Kidney epithelial cell (primary cell): Measurements from ENCODE around the gene IFNGR1. TPM values are rescaled to one million over a fixed set of nuclear protein-coding genes. Genes with fewer than 3 reads are reported as not detected.

Source experiments
- DNase-seq: peaks from one replicate; pipeline ENCODE4 v3.0.0-alpha.2; 2010; ENCODE audit warnings: low read depth
- H3K27me3 ChIP-seq: 2 replicates; pipeline ENCODE4 v1.6.0; 2011; ENCODE audit warnings: low read length; ENCODE audit not compliant: control insufficient read depth, insufficient read depth
- H3K36me3 ChIP-seq: 2 replicates; pipeline ENCODE4 v1.5.1; 2011; ENCODE audit warnings: low read length; ENCODE audit not compliant: control insufficient read depth, insufficient read depth
- H3K4me3 ChIP-seq: 2 replicates; pipeline ENCODE4 v1.5.1; 2011; ENCODE audit warnings: low read depth, mild to moderate bottlenecking, control low read depth, low read length
- total RNA-seq: library from RNA; depleted of rRNA; stranded (reverse); fragments of >200 nt; gene quantifications from 2 replicates; pipeline ENCODE4 v1.2.3, GENCODE V29; 2015
- TF ChIP-seq, protein P1 (sequence below): IDR thresholded peaks from 2 replicates; pipeline ENCODE4 v1.5.1; 2011; ENCODE audit warnings: mild to moderate bottlenecking, moderate library complexity, low read length, control low read depth, inconsistent platforms; ENCODE audit not compliant: insufficient read depth, poor library complexity, severe bottlenecking

IFNGR1 gene
- total RNA-seq, 1 donor from 2014 or later, result 55.6 TPM

DNA sequence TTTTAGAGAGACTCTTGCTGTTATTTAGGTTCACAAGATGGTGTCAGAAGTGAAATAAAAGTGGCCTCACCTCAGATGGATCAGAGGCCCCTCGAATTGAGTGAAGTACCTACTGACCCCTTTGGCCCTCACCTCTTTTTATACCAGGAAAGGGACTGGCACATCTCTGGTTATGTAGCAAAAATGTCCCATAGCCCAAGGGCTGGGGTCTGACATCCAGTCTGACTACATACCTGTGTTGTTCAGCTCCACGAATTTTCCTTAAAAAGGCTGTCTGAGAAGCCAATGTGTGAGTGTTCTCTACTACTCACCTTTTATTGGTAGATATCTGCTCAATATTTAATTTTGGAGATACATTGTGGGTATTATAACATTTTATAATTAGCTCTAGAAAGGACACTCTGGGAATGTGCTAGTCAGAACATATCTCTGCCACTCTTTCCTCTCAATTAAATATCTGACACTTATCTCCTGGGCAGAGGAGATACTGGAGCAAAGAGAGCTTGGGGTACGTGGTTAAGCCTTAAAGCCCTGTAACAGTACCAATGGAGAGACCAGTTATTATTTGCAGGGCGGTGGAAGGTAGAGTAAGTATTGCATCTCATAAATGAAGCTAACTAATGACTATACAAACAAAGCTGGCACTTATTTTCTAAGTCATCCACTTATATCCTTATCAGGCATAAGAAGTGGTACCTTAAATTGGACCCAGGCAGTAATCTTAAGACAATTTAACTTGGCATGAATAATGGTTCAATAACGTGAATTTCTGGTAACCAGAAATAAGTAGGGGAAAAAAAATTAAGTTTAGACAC lies 25.7 kb downstream of the IFNGR1 start:
- Histone ChIP-seq H3K36me3 (no peaks in the 10 kb centered on the region), H3K27me3 (no peaks in the 10 kb centered on the region), H3K4me3 (no peak overlapping the region)
- TF ChIP-seq, protein P1, sequence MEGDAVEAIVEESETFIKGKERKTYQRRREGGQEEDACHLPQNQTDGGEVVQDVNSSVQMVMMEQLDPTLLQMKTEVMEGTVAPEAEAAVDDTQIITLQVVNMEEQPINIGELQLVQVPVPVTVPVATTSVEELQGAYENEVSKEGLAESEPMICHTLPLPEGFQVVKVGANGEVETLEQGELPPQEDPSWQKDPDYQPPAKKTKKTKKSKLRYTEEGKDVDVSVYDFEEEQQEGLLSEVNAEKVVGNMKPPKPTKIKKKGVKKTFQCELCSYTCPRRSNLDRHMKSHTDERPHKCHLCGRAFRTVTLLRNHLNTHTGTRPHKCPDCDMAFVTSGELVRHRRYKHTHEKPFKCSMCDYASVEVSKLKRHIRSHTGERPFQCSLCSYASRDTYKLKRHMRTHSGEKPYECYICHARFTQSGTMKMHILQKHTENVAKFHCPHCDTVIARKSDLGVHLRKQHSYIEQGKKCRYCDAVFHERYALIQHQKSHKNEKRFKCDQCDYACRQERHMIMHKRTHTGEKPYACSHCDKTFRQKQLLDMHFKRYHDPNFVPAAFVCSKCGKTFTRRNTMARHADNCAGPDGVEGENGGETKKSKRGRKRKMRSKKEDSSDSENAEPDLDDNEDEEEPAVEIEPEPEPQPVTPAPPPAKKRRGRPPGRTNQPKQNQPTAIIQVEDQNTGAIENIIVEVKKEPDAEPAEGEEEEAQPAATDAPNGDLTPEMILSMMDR, result no peak
- DNase-seq, result no peak

DNA sequence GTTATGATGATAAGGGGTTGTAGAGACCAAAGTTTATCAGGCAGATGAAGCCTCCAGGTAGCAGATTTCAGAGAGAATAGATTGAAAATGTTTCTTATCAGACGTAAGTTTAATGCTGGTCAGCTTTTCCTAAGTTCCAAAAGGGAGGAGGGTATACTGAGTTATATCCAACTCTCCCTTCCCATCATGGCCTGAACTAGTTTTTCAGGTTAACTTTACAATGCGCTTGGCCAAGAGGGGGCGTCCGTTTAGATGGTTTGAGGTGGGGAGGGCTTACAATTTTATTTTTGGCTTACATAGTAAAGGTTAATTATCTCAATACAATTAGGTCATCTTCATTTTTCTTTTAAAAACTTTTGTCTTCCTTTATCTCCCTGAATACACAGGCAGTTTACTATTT lies 26.4 kb downstream of the IFNGR1 start:
- DNase-seq, result no peak
- Histone ChIP-seq H3K27me3 (no peaks in the 10 kb centered on the region), H3K36me3 (no peaks in the 10 kb centered on the region), H3K4me3 (no peak overlapping the region)
- TF ChIP-seq, protein P1, result no peak

DNA sequence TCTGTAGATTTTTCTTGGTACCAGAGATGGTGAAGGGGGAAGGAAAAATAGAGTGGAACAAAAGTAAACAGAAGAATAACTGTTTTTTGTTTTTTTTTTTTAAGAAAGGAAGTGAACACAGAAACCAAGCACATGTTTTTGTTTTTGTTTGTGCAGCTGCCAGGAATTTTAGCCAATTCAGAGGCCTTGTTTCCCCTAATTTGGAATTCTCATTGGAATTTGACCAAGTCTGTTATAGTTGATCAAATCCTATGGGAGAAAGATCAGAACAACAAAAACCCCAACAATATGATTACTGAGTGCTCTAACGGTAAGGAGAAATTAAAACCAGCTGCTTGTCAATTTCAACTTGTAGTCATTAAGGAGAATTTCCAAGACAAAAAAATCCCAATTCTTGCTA lies 27.5 kb downstream of the IFNGR1 start:
- Histone ChIP-seq H3K4me3 (no peak overlapping the region), H3K27me3 (no peaks in the 10 kb centered on the region), H3K36me3 (no peaks in the 10 kb centered on the region)
- no peak for DNase-seq
- TF ChIP-seq, protein P1, result no peak

DNA sequence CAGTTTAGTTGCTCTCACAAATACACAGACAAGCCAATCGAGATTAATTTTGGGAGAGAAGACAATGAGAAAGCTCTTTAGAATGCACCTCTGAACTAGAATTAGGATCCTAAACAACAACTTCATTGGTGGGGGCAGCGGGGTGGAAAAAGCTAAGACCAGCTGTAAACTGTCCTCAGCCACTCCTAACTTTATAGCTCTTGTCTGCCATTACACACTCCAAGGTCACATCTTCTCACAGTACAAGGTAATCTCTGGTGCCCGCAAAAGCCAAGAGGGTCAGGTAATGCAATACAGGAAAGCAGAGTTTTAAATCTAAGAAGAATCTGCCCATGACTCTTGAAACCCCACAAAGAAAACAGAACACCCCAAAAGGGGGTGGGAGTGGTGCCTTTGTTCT lies 27.9 kb downstream of the IFNGR1 start:
- no peak overlapping the region for H3K4me3 ChIP-seq
- no peak for DNase-seq
- no peaks in the 10 kb centered on the region for H3K27me3 ChIP-seq
- TF ChIP-seq, protein P1, result no peak
- no peaks in the 10 kb centered on the region for H3K36me3 ChIP-seq

DNA sequence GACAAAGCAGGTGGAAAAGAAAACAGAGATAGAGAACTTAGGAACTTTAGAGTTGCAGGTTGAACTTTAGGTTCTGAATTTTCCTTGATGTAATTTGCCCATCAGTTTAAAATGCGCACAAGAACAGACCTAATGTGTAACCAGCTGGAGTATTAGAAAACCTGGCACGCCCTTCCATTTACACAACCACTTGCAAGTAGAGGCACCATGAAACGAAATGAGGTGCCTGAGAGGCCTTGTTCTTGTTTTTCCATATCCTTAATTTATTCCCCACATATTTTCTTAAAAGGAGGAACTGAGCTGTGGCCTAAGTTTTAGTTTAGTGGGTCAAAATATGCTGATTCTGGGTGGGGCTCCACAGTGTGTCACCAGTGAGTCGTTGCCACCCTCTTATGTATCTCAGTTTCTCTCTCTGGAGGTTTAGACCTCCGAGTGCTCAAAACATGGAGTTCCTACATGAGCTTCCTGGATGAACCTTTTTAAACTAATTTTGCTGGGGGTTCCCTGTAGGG lies 28.5 kb downstream of the IFNGR1 start:
- Histone ChIP-seq H3K4me3 (no peak overlapping the region), H3K27me3 (no peaks in the 10 kb centered on the region), H3K36me3 (no peaks in the 10 kb centered on the region)
- TF ChIP-seq, protein P1, result no peak
- no peak for DNase-seq
